H1 (cell line): ENCODE results near the gene CDKN3. TPM values are rescaled to one million over a fixed set of nuclear protein-coding genes. Genes with fewer than 3 reads are reported as not detected.

Experiments
- CTCF ChIA-PET: fragments of 300-600 bp; sonication (Branson Sonifier 250); formaldehyde crosslinking; loops from one replicate; lab custom pipeline; 2021; ENCODE audit not compliant: partially characterized antibody; lab: Charles Lee
- POLR2A ChIA-PET: fragments of 300-600 bp; sonication (Branson Sonifier 250); formaldehyde crosslinking; loops from one replicate; lab custom pipeline; 2021; ENCODE audit warnings: inconsistent platforms; ENCODE audit not compliant: partially characterized antibody; lab: Charles Lee
- DNase-seq, 2 experiments: peaks; one replicate each; pipeline versions ENCODE4 v3.0.0 to v3.0.0-alpha.2; 2010 to 2022; ENCODE audit warnings: low spot score in 2 of 2, low read depth in 1 of 2, mixed read lengths in 1 of 2
- FAIRE-seq: peaks from 2 replicates; lab custom pipeline; 2011; peaks lifted over from hg19 to GRCh38; lab: Jason Lieb, UNC
- H2AFZ ChIP-seq: 2 replicates; pipeline ENCODE4 v1.8.1; 2012; ENCODE audit warnings: low read length, inconsistent platforms
- H2AK5ac ChIP-seq: 2 replicates; pipeline ENCODE4 v1.6.1; 2013; ENCODE audit warnings: low read depth, low read length
- H2BK120ac ChIP-seq: replicated peaks from 2 replicates; pipeline ENCODE3; 2013; ENCODE audit warnings: low read depth, low read length, inconsistent platforms
- H2BK12ac ChIP-seq: 2 replicates; pipeline ENCODE4 v1.6.1; 2013; ENCODE audit warnings: low read depth, low read length
- H2BK15ac ChIP-seq: 2 replicates; pipeline ENCODE4 v1.6.1; 2013; ENCODE audit warnings: low read length
- H2BK20ac ChIP-seq: 2 replicates; pipeline ENCODE4 v1.6.1; 2013; ENCODE audit warnings: low read length
- H2BK5ac ChIP-seq: 2 replicates; pipeline ENCODE4 v1.6.1; 2013; ENCODE audit warnings: low read depth, low read length
- H3K14ac ChIP-seq: 2 replicates; pipeline ENCODE4 v1.6.1; 2013; ENCODE audit warnings: inconsistent platforms; ENCODE audit not compliant: insufficient read length
- H3K18ac ChIP-seq: 2 replicates; pipeline ENCODE4 v1.6.1; 2013; ENCODE audit warnings: low read length; ENCODE audit errors: extremely low read depth
- H3K23ac ChIP-seq: 2 replicates; pipeline ENCODE4 v1.6.1; 2013; ENCODE audit warnings: inconsistent platforms; ENCODE audit not compliant: insufficient read length
- H3K23me2 ChIP-seq: 2 replicates; pipeline ENCODE4 v1.6.1; 2013; ENCODE audit warnings: low read depth, low read length
- H3K27ac ChIP-seq: 2 replicates; pipeline ENCODE4 v1.6.1; 2011; ENCODE audit warnings: low read depth, low read length, inconsistent platforms
- H3K27me3 ChIP-seq, 4 experiments: replicated peaks in 1 of 4; 1 replicate in 1 of 4; 2 replicates in 3 of 4; pipeline versions ENCODE4 v1.6.1 to v1.8.1; 2011 to 2013; ENCODE audit warnings: low read length in 3 of 4, mild to moderate bottlenecking in 3 of 4, inconsistent platforms in 2 of 4, mixed read lengths in 2 of 4, moderate library complexity in 1 of 4; ENCODE audit not compliant: control insufficient read depth in 3 of 4, insufficient read depth in 3 of 4; ENCODE audit errors: extremely low read depth in 1 of 4
- H3K36me3 ChIP-seq, 4 experiments: 2 replicates each; pipeline versions ENCODE4 v1.6.1 to v1.8.1; 2011 to 2013; ENCODE audit warnings: mild to moderate bottlenecking in 4 of 4, low read length in 3 of 4, moderate library complexity in 2 of 4, control low read depth in 1 of 4, inconsistent platforms in 1 of 4; ENCODE audit not compliant: insufficient read depth in 4 of 4, control insufficient read depth in 2 of 4
- H3K4ac ChIP-seq: replicated peaks from 2 replicates; pipeline ENCODE3; 2013; ENCODE audit warnings: low read length, low read depth, mixed read lengths, inconsistent platforms; ENCODE audit not compliant: insufficient read length
- H3K4me1 ChIP-seq, 4 experiments: replicated peaks in 1 of 4; 1 replicate in 1 of 4; 2 replicates in 3 of 4; pipeline versions ENCODE4 v1.6.1 to v1.8.1; 2011 to 2013; ENCODE audit warnings: low read length in 3 of 4, inconsistent platforms in 2 of 4, mixed read lengths in 1 of 4; ENCODE audit not compliant: insufficient read depth in 4 of 4, control insufficient read depth in 3 of 4
- H3K4me2 ChIP-seq, 2 experiments: 2 replicates each; pipeline versions ENCODE4 v1.6.1 to v1.8.1; 2011 to 2013; ENCODE audit warnings: low read depth in 2 of 2, low read length in 2 of 2, control low read depth in 1 of 2, inconsistent platforms in 1 of 2, mild to moderate bottlenecking in 1 of 2; ENCODE audit not compliant: insufficient read depth in 1 of 2
- H3K4me3 ChIP-seq, 4 experiments: fragments of 200-600, 300-600 bp in 1 of 4; sonication (generic), shearing (Covaris generic), sonication (Bioruptor Twin) in 1 of 4; 2 replicates each; pipeline versions ENCODE4 v1.5.1 to v1.8.1; 2011 to 2016; ENCODE audit warnings: low read length in 4 of 4, low read depth in 3 of 4, control low read depth in 2 of 4, inconsistent platforms in 2 of 4, mild to moderate bottlenecking in 2 of 4, mixed read lengths in 1 of 4, moderate library complexity in 1 of 4; ENCODE audit not compliant: insufficient read depth in 2 of 4; ENCODE audit errors: extremely low read depth in 1 of 4
- H3K56ac ChIP-seq: replicated peaks from 2 replicates; pipeline ENCODE3; 2013; ENCODE audit warnings: low read depth, mild to moderate bottlenecking, mixed read lengths, low read length, inconsistent platforms; ENCODE audit not compliant: insufficient read length
- H3K79me1 ChIP-seq: 2 replicates; pipeline ENCODE4 v1.6.1; 2013; ENCODE audit warnings: low read depth, low read length, control low read depth
- H3K79me2 ChIP-seq, 2 experiments: 2 replicates each; pipeline versions ENCODE4 v1.6.1 to v1.8.1; 2012 to 2013; ENCODE audit warnings: low read length in 2 of 2, mild to moderate bottlenecking in 2 of 2, inconsistent platforms in 1 of 2; ENCODE audit not compliant: insufficient read depth in 2 of 2, control insufficient read depth in 1 of 2
- H3K9ac ChIP-seq, 4 experiments: replicated peaks in 1 of 4; 1 replicate in 1 of 4; 2 replicates in 3 of 4; pipeline versions ENCODE4 v1.6.1 to v1.8.1; 2011 to 2013; ENCODE audit warnings: low read depth in 3 of 4, low read length in 3 of 4, control low read depth in 2 of 4, mild to moderate bottlenecking in 2 of 4, moderate library complexity in 2 of 4, inconsistent platforms in 1 of 4; ENCODE audit errors: extremely low read depth in 1 of 4
- H3K9me3 ChIP-seq, 2 experiments: 2 replicates each; pipeline versions ENCODE4 v1.6.1 to v1.8.1; 2012 to 2013; ENCODE audit warnings: mild to moderate bottlenecking in 2 of 2, moderate library complexity in 2 of 2, control low read depth in 1 of 2, inconsistent platforms in 1 of 2, low read depth in 1 of 2, low read length in 1 of 2, mixed read lengths in 1 of 2; ENCODE audit not compliant: insufficient read depth in 2 of 2
- H4K20me1 ChIP-seq, 2 experiments: replicated peaks in 1 of 2; 2 replicates each; pipeline versions ENCODE3 to v1.8.1; 2011 to 2013; ENCODE audit warnings: inconsistent platforms in 2 of 2, low read length in 2 of 2, mild to moderate bottlenecking in 1 of 2; ENCODE audit not compliant: insufficient read depth in 2 of 2, control insufficient read depth in 1 of 2
- H4K5ac ChIP-seq: 2 replicates; pipeline ENCODE4 v1.6.1; 2013; ENCODE audit warnings: low read length, low read depth, mixed read lengths, inconsistent platforms; ENCODE audit not compliant: insufficient read length
- H4K8ac ChIP-seq: 2 replicates; pipeline ENCODE4 v1.8.0; 2013; ENCODE audit warnings: mild to moderate bottlenecking, moderate library complexity, low read length, inconsistent platforms; ENCODE audit not compliant: insufficient read depth; ENCODE audit errors: extremely low read depth
- H4K91ac ChIP-seq: replicated peaks from 2 replicates; pipeline ENCODE3; 2013; ENCODE audit warnings: low read length, mixed read lengths, inconsistent platforms; ENCODE audit not compliant: insufficient read length
- BCL11A ChIP-seq, 2 experiments: IDR thresholded peaks; one replicate each; pipeline ENCODE4 v1.6.1; 2011; ENCODE audit warnings: low read depth in 2 of 2, low read length in 2 of 2, mild to moderate bottlenecking in 2 of 2
- EP300 ChIP-seq, 2 experiments: IDR thresholded peaks; 1 replicate in 1 of 2; 2 replicates in 1 of 2; pipeline ENCODE4 v1.6.1; 2011 to 2012; ENCODE audit warnings: low read depth in 2 of 2, low read length in 2 of 2, mild to moderate bottlenecking in 2 of 2, borderline replicate concordance in 1 of 2, inconsistent platforms in 1 of 2, moderate library complexity in 1 of 2
- JUN ChIP-seq: IDR thresholded peaks from 2 replicates; pipeline ENCODE4 v1.6.1; 2011; ENCODE audit warnings: low read depth, mild to moderate bottlenecking, improper control_type of control experiment, low read length
- JUND ChIP-seq: IDR thresholded peaks from 2 replicates; pipeline ENCODE4 v1.6.1; 2011; ENCODE audit warnings: mild to moderate bottlenecking, improper control_type of control experiment, low read length
- MAFK ChIP-seq: IDR thresholded peaks from 2 replicates; pipeline ENCODE4 v1.6.1; 2012; ENCODE audit warnings: low read depth, mild to moderate bottlenecking, improper control_type of control experiment, low read length
- MAX ChIP-seq: IDR thresholded peaks from 2 replicates; pipeline ENCODE4 v1.6.1; 2012; ENCODE audit warnings: inconsistent platforms
- NANOG ChIP-seq: IDR thresholded peaks from 2 replicates; pipeline ENCODE4 v1.6.1; 2011; ENCODE audit warnings: low read length, low read depth, mild to moderate bottlenecking, inconsistent platforms; ENCODE audit not compliant: insufficient read depth, poor library complexity, severe bottlenecking
- SIN3A ChIP-seq, 2 experiments: IDR thresholded peaks in 1 of 2; conservative IDR thresholded peaks in 1 of 2; 2 replicates each; pipeline ENCODE4 v1.6.1; 2011 to 2012; ENCODE audit warnings: low read length in 2 of 2, improper control_type of control experiment in 1 of 2, low read depth in 1 of 2, mild to moderate bottlenecking in 1 of 2
- SIRT6 ChIP-seq: IDR thresholded peaks from one replicate; pipeline ENCODE4 v1.7.1; 2012; ENCODE audit warnings: low read length, inconsistent platforms
- SP2 ChIP-seq: IDR thresholded peaks from 2 replicates; pipeline ENCODE4 v1.6.1; 2012; ENCODE audit warnings: mild to moderate bottlenecking, low read length, inconsistent platforms
- SP4 ChIP-seq: IDR thresholded peaks from 2 replicates; pipeline ENCODE4 v1.6.1; 2012; ENCODE audit warnings: low read length, inconsistent platforms
- TAF7 ChIP-seq: optimal IDR thresholded peaks from 2 replicates; pipeline ENCODE3; 2011; ENCODE audit warnings: low read depth, mild to moderate bottlenecking, inconsistent platforms, low read length, moderate library complexity, borderline replicate concordance
- WGBS, 2 experiments: shearing (Covaris generic) in 1 of 2; methylation state at CpG; one replicate each; pipeline versions ENCODE4 v1.1.6 to v1.1.7; 2013 to 2015; ENCODE audit warnings: low lambda C conversion rate in 2 of 2, mixed read lengths in 2 of 2, inconsistent platforms in 1 of 2, low coverage in 1 of 2, missing lambda C conversion rate in 1 of 2; ENCODE audit not compliant: insufficient replicate concordance in 2 of 2, insufficient coverage in 1 of 2, insufficient read length in 1 of 2; ENCODE audit errors: extremely low coverage in 1 of 2, missing lambda C conversion rate in 1 of 2; 5-methylcytosine and 5-hydroxymethylcytosine counted together
- polyA plus RNA-seq, 7 experiments: library from polyadenylated mRNA; depleted of rRNA in 3 of 7; stranded (reverse) in 5 of 7; unstranded in 2 of 7; fragments of >200 nt in 5 of 7; fragments of 200-250 nt in 2 of 7; gene quantifications; 1 replicate in 5 of 7; 2 replicates in 1 of 7; 4 replicates in 1 of 7; pipeline versions ENCODE4 v1.2.1 to v1.2.3, GENCODE V29; 2011 to 2013; ENCODE audit warnings: missing spikeins in 2 of 7, mixed read lengths in 2 of 7
- total RNA-seq: library from RNA; stranded (reverse); fragmentation: NEBNext Ultra II Directional; extraction: Animal tissue kit (Norgen Biotek cat#: 25700); gene quantifications from 2 replicates; pipeline ENCODE4 v1.2.1, GENCODE V29; 2021

Gene CDKN3
- total and polyA plus RNA-seq, 2 of the 8 experiments (the other 6 are each of a cell fraction or from before 2014, with no cell fraction given), result 43.5 to 48.3 TPM

- Histone ChIP-seq H3K9me3 (no peaks in the 10 kb centered on the region), H4K8ac (no peak overlapping the region), H4K20me1 (no peaks in the 10 kb centered on the region), H3K23me2 (no peaks in the 10 kb centered on the region; the same call in 1 of the 2 replicates), H3K27ac (no peak overlapping the region; the same call in 1 of the 2 replicates), H2AK5ac (no peak overlapping the region), H3K14ac (no peak overlapping the region), H3K23ac (no peak overlapping the region), H2BK20ac (no peak overlapping the region), H2AFZ (no peak overlapping the region), H4K91ac (peak overlapping the region; percentile 79), H2BK5ac (peak overlapping the region; percentile 93; the same call in 1 of the 2 replicates), H3K9ac (no peak overlapping the region), H3K36me3 (no peaks in the 10 kb centered on the region), H2BK120ac (peak overlapping the region; percentile 93), H3K79me2 (no peaks in the 10 kb centered on the region), H3K4me3 (peak overlapping the region in 1 of 4 experiments; percentile 29; a peak in 3 of 8 replicates), H2BK12ac (peak overlapping the region; percentile 2; the same call in 1 of the 2 replicates), H3K4me1 (peaks cover 14 to 32% (median 26%) of the 10 kb centered on the region in 4 experiments), H3K4me2 (peak overlapping the region; percentile 54 to 55), H3K18ac (0 out of 2 replicates have a peak overlapping the region, but pooled peaks have one; percentile 39), H3K4ac (no peak overlapping the region), H3K79me1 (no peaks in the 10 kb centered on the region), H4K5ac (no peak overlapping the region), H3K56ac (no peak overlapping the region), H2BK15ac (no peak overlapping the region), H3K27me3 (peaks cover 0 to 6% (median 0%) of the 10 kb centered on the region in 4 experiments; a peak in 2 of 7 replicates)
- FAIRE-seq (peak; percentile 99), DNase-seq (peak; percentile 59 to 80)
- WGBS, 2 experiments, result 3% methylated on average over 5 of the region's 5 CpGs; no CpG with 5 or more reads in 1 of the 2 experiments
- ChIA-PET CTCF (interaction anchor here (0.6 to 2.7 kb wide), 6 partner anchors 9 to 33 kb away, joined by 3 to 17 read pairs (median 4); no protein-coding TSS in a partner anchor), POLR2A (interaction anchor here (0.9 to 2.2 kb wide), 6 partner anchors 13 to 76 kb away, joined by 3 to 15 read pairs (median 4); partner anchors contain the start of gene CDKN3)
- no peak for TF ChIP-seq SIRT6
- TF ChIP-seq BCL11A (IDR thresholded peaks at IDR 0.05; ENCODE audit: low read depth in 2 of 2, low read length in 2 of 2), result peak; percentile 39 to 41
- TF ChIP-seq SP2, result no peak
- TF ChIP-seq JUND, result 0 out of 2 replicates have a peak, but pooled peaks have one; percentile 25
- TF ChIP-seq SP4, result no peak
- TF ChIP-seq MAX, result peak; percentile 63
- peak; percentile 94 for TF ChIP-seq NANOG
- TF ChIP-seq SIN3A (conservative IDR thresholded peaks at IDR 0.05 in 1 of 2, IDR thresholded peaks at IDR 0.05 in 1 of 2; ENCODE audit: low read depth in 1 of 2, low read length in 2 of 2), result peak in 1 of 2 experiments; percentile 73; a peak in 1 of 4 replicates
- peak; percentile 62; the same call in 1 of the 2 replicates for TF ChIP-seq JUN
- no peak for TF ChIP-seq MAFK
- TF ChIP-seq EP300 (IDR thresholded peaks at IDR 0.05; ENCODE audit: borderline replicate concordance in 1 of 2, low read depth in 2 of 2, low read length in 2 of 2), result peak in 1 of 2 experiments; percentile 76; a peak in 1 of 3 replicates
- no peak for TF ChIP-seq TAF7
Observed at GRCh38 chr14:54362089-54362504, 34.7 kb upstream of the CDKN3 start.
